Liver (tissue), 9 donors: Measurements from ENCODE around the gene ABCB6. TPM values are rescaled to one million over a fixed set of nuclear protein-coding genes. Genes with fewer than 3 reads are reported as not detected.

Experiments used
- DNase-seq: peaks from one replicate; pipeline ENCODE4 v3.0.0-alpha.2; 2017; ENCODE audit warnings: low spot score
- H3K27ac ChIP-seq, 2 donors: one replicate each; pipeline ENCODE4 v1.7.0; 2013; ENCODE audit warnings: inconsistent platforms in 2 of 2, low read length in 2 of 2, control low read depth in 1 of 2, low read depth in 1 of 2, mild to moderate bottlenecking in 1 of 2
- H3K27me3 ChIP-seq, 4 donors: one replicate each; pipeline versions ENCODE4 v1.6.1 to v1.7.0; 2013; ENCODE audit warnings: low read length in 3 of 4, inconsistent platforms in 1 of 4, mild to moderate bottlenecking in 1 of 4, moderate library complexity in 1 of 4; ENCODE audit not compliant: control insufficient read depth in 4 of 4, insufficient read depth in 4 of 4
- H3K36me3 ChIP-seq, 4 donors: one replicate each; pipeline versions ENCODE4 v1.6.1 to v1.7.0; 2013; ENCODE audit warnings: low read length in 3 of 4, mild to moderate bottlenecking in 3 of 4, low read depth in 1 of 4, moderate library complexity in 1 of 4; ENCODE audit not compliant: control insufficient read depth in 4 of 4, insufficient read depth in 3 of 4
- H3K4me1 ChIP-seq, 4 donors: one replicate each; pipeline versions ENCODE4 v1.6.1 to v1.7.0; 2013; ENCODE audit warnings: low read length in 3 of 4, mild to moderate bottlenecking in 3 of 4, moderate library complexity in 1 of 4; ENCODE audit not compliant: control insufficient read depth in 4 of 4, insufficient read depth in 4 of 4
- H3K4me3 ChIP-seq, 3 donors: one replicate each; pipeline versions ENCODE4 v1.6.1 to v1.7.0; 2013; ENCODE audit warnings: low read length in 3 of 3, control low read depth in 1 of 3, low read depth in 1 of 3, mild to moderate bottlenecking in 1 of 3
- H3K9ac ChIP-seq, 2 donors: one replicate each; pipeline ENCODE4 v1.7.0; 2013; ENCODE audit warnings: low read length in 2 of 2, mild to moderate bottlenecking in 2 of 2, moderate library complexity in 2 of 2, control low read depth in 1 of 2, low read depth in 1 of 2
- H3K9me3 ChIP-seq, 4 donors: one replicate each; pipeline versions ENCODE4 v1.6.1 to v1.7.0; 2013; ENCODE audit warnings: low read length in 3 of 4; ENCODE audit not compliant: control insufficient read depth in 4 of 4
- CTCF ChIP-seq: fragments of 150-350 bp; IDR thresholded peaks from 2 replicates; pipeline ENCODE4 v1.5.1; 2017; ENCODE audit warnings: improper control_type of control experiment, low read depth, low read length; ENCODE audit not compliant: missing input control
- EGR1 ChIP-seq, 2 donors: IDR thresholded peaks; 2 replicates each; pipeline ENCODE4 v1.6.1; 2016 to 2018; ENCODE audit warnings: antibody characterized with exemption in 2 of 2, low read depth in 2 of 2
- FOXA1 ChIP-seq: IDR thresholded peaks from 2 replicates; pipeline ENCODE4 v1.6.1; 2016; ENCODE audit warnings: antibody characterized with exemption
- GABPA ChIP-seq, 2 donors: IDR thresholded peaks in 1 of 2; conservative IDR thresholded peaks in 1 of 2; 2 replicates each; pipeline ENCODE4 v1.6.1; 2016; ENCODE audit warnings: antibody characterized with exemption in 2 of 2, mild to moderate bottlenecking in 1 of 2, moderate library complexity in 1 of 2
- HNF4A ChIP-seq, 2 donors: conservative IDR thresholded peaks; 2 replicates each; pipeline ENCODE4 v1.6.1; 2016; ENCODE audit warnings: antibody characterized with exemption in 2 of 2, mild to moderate bottlenecking in 2 of 2
- HNF4G ChIP-seq: IDR thresholded peaks from 2 replicates; pipeline ENCODE4 v1.6.1; 2016; ENCODE audit warnings: antibody characterized with exemption
- JUND ChIP-seq, 2 donors: IDR thresholded peaks; 2 replicates each; pipeline ENCODE4 v1.6.1; 2016; ENCODE audit warnings: antibody characterized with exemption in 2 of 2
- NR2F2 ChIP-seq: IDR thresholded peaks from 2 replicates; pipeline ENCODE4 v1.6.1; 2016; ENCODE audit warnings: antibody characterized with exemption
- RAD21 ChIP-seq, 2 donors: IDR thresholded peaks; 2 replicates each; pipeline ENCODE4 v1.6.1; 2016; ENCODE audit warnings: antibody characterized with exemption in 2 of 2, mild to moderate bottlenecking in 2 of 2
- RXRA ChIP-seq, 2 donors: IDR thresholded peaks; 2 replicates each; pipeline ENCODE4 v1.6.1; 2017 to 2018; ENCODE audit warnings: antibody characterized with exemption in 2 of 2, mild to moderate bottlenecking in 1 of 2
- SP1 ChIP-seq: IDR thresholded peaks from 2 replicates; pipeline ENCODE4 v1.6.1; 2018; ENCODE audit warnings: antibody characterized with exemption, mild to moderate bottlenecking
- TAF1 ChIP-seq: conservative IDR thresholded peaks from 2 replicates; pipeline ENCODE4 v1.6.1; 2016; ENCODE audit warnings: antibody characterized with exemption, mild to moderate bottlenecking
- YY1 ChIP-seq: IDR thresholded peaks from 2 replicates; pipeline ENCODE4 v1.6.1; 2016; ENCODE audit warnings: antibody characterized with exemption, mild to moderate bottlenecking
- WGBS: extraction: QIAGEN DNeasy Blood & Tissue Kit; methylation state at CpG from one replicate; pipeline ENCODE4 v1.1.7; 2013; 5-methylcytosine and 5-hydroxymethylcytosine counted together
- polyA plus RNA-seq, 2 donors: library from polyadenylated mRNA; stranded (reverse) in 1 of 2; unstranded in 1 of 2; fragments of 200-250 nt in 1 of 2; fragments of >200 nt in 1 of 2; fragmentation: Nextera tagmentation in 1 of 2; extraction: Ambion mirVana in 1 of 2; gene quantifications; one replicate each; pipeline versions ENCODE4 v1.2.1 to v1.2.3, GENCODE V29; 2013 to 2015
- total RNA-seq, 2 donors: library from RNA; depleted of rRNA; stranded (reverse); fragments of >200 nt; gene quantifications; one replicate each; pipeline ENCODE4 v1.2.3, GENCODE V29; 2014
- TF ChIP-seq, protein P1 (sequence below): IDR thresholded peaks from 2 replicates; pipeline ENCODE4 v1.6.1; 2016; ENCODE audit warnings: antibody characterized with exemption
- TF ChIP-seq, protein P2 (sequence below): IDR thresholded peaks from 2 replicates; pipeline ENCODE4 v1.6.1; 2016; ENCODE audit warnings: antibody characterized with exemption, mild to moderate bottlenecking
- TF ChIP-seq, protein P3 (sequence below): IDR thresholded peaks from 2 replicates; pipeline ENCODE4 v1.6.1; 2016; ENCODE audit warnings: antibody characterized with exemption
- TF ChIP-seq, protein P4 (sequence below): IDR thresholded peaks from 2 replicates; pipeline ENCODE4 v1.6.1; 2016; ENCODE audit warnings: antibody characterized with exemption
- donor health status: healthy.
- donor health status: healthy.
- donor health status: healthy.
- donor health status: healthy.
- donor health status: healthy.

ABCB6 gene
- total and polyA plus RNA-seq, 4 donors, result 19.0 to 96.1 (median 47.8) TPM

- H3K4me3 ChIP-seq, result peak within 1 kb of the TSS; percentile 70 to 95 (median 80)
- under 1% methylated on average over 46 of the region's 46 CpGs for WGBS
- H3K4me1 ChIP-seq, result peaks cover 11 to 63% (median 54%) of the 10 kb centered on the region in 4 donors
- peaks cover 0 to under 1% (median 0%) of the 10 kb centered on the region in 4 donors for H3K36me3 ChIP-seq
- DNase-seq, result peak; percentile 97
- no peaks in the 10 kb centered on the region for H3K27me3 ChIP-seq
- no peak for TF ChIP-seq TAF1
- TF ChIP-seq, protein P1, sequence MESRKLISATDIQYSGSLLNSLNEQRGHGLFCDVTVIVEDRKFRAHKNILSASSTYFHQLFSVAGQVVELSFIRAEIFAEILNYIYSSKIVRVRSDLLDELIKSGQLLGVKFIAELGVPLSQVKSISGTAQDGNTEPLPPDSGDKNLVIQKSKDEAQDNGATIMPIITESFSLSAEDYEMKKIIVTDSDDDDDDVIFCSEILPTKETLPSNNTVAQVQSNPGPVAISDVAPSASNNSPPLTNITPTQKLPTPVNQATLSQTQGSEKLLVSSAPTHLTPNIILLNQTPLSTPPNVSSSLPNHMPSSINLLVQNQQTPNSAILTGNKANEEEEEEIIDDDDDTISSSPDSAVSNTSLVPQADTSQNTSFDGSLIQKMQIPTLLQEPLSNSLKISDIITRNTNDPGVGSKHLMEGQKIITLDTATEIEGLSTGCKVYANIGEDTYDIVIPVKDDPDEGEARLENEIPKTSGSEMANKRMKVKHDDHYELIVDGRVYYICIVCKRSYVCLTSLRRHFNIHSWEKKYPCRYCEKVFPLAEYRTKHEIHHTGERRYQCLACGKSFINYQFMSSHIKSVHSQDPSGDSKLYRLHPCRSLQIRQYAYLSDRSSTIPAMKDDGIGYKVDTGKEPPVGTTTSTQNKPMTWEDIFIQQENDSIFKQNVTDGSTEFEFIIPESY, result peak; percentile 63
- peak in 1 of 2 donors; percentile 42 for TF ChIP-seq RAD21 (IDR thresholded peaks at IDR 0.05)
- peak; percentile 75 to 94 for TF ChIP-seq GABPA (IDR thresholded peaks at IDR 0.05 in 1 of 2, conservative IDR thresholded peaks at IDR 0.05 in 1 of 2)
- TF ChIP-seq, protein P2, sequence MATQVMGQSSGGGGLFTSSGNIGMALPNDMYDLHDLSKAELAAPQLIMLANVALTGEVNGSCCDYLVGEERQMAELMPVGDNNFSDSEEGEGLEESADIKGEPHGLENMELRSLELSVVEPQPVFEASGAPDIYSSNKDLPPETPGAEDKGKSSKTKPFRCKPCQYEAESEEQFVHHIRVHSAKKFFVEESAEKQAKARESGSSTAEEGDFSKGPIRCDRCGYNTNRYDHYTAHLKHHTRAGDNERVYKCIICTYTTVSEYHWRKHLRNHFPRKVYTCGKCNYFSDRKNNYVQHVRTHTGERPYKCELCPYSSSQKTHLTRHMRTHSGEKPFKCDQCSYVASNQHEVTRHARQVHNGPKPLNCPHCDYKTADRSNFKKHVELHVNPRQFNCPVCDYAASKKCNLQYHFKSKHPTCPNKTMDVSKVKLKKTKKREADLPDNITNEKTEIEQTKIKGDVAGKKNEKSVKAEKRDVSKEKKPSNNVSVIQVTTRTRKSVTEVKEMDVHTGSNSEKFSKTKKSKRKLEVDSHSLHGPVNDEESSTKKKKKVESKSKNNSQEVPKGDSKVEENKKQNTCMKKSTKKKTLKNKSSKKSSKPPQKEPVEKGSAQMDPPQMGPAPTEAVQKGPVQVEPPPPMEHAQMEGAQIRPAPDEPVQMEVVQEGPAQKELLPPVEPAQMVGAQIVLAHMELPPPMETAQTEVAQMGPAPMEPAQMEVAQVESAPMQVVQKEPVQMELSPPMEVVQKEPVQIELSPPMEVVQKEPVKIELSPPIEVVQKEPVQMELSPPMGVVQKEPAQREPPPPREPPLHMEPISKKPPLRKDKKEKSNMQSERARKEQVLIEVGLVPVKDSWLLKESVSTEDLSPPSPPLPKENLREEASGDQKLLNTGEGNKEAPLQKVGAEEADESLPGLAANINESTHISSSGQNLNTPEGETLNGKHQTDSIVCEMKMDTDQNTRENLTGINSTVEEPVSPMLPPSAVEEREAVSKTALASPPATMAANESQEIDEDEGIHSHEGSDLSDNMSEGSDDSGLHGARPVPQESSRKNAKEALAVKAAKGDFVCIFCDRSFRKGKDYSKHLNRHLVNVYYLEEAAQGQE, result peak; percentile 62
- TF ChIP-seq, protein P3, sequence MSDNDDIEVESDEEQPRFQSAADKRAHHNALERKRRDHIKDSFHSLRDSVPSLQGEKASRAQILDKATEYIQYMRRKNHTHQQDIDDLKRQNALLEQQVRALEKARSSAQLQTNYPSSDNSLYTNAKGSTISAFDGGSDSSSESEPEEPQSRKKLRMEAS, result peak; percentile 55
- TF ChIP-seq SP1, result no peak
- TF ChIP-seq NR2F2, result peak; percentile 33
- TF ChIP-seq RXRA (IDR thresholded peaks at IDR 0.05), result peak; percentile 50 to 68
- TF ChIP-seq FOXA1, result no peak
- peak; percentile 72 for TF ChIP-seq YY1
- peak in 1 of 2 donors; percentile 9 for TF ChIP-seq HNF4A (conservative IDR thresholded peaks at IDR 0.05)
- no peak for TF ChIP-seq JUND (IDR thresholded peaks at IDR 0.05)
- peak within 1 kb of the TSS; percentile 72 to 94 for H3K27ac ChIP-seq
- H3K9ac ChIP-seq, result peak within 1 kb of the TSS; percentile 76 to 97
- no peaks in the 10 kb centered on the region for H3K9me3 ChIP-seq
Observed at GRCh38 chr2:219245148-219245898, 26.6 kb upstream of the ABCB6 start, which contains the start of the genes GLB1L and STK16. Gene GLB1L (minus strand): TSS chr2:219245444. CDS start chr2:219243573, 1,871 bp downstream. Gene STK16 (plus strand): TSS chr2:219245479. CDS start chr2:219246000, 521 bp downstream.

DNA sequence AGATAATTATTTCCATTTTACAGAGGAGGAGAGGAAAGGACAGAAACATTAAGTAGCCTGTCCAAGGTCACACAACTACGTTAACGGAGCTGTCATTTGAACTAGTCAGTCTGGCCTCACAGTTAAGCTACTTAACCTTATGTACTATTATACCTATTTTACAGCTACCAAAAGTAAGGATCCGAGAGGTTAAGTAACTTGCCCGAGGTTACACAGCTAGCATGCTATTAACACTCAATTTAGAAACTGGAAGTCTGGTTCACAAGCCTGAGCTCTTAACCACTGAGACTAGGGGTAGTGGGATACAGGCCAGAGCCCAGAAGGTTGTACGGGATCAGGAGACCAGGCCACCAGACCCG lies 26.0 kb upstream of the ABCB6 start:
- Histone ChIP-seq H3K27me3 (no peaks in the 10 kb centered on the region), H3K9me3 (no peaks in the 10 kb centered on the region), H3K4me3 (peak overlapping the region; percentile 70 to 95 (median 80)), H3K4me1 (peaks cover 9 to 57% (median 48%) of the 10 kb centered on the region in 4 donors), H3K9ac (peak overlapping the region; percentile 2 to 97), H3K36me3 (peaks cover 0 to 2% (median 0%) of the 10 kb centered on the region in 4 donors), H3K27ac (peak overlapping the region; percentile 72 to 94)
- TF ChIP-seq HNF4A (conservative IDR thresholded peaks at IDR 0.05) (no peak), EGR1 (IDR thresholded peaks at IDR 0.05; ENCODE audit: low read depth in 2 of 2) (no peak), YY1 (no peak), NR2F2 (no peak), FOXA1 (no peak), RAD21 (IDR thresholded peaks at IDR 0.05) (no peak), HNF4G (no peak), RXRA (IDR thresholded peaks at IDR 0.05) (no peak), CTCF (no peak), SP1 (no peak), TAF1 (no peak)
- TF ChIP-seq, protein P4, sequence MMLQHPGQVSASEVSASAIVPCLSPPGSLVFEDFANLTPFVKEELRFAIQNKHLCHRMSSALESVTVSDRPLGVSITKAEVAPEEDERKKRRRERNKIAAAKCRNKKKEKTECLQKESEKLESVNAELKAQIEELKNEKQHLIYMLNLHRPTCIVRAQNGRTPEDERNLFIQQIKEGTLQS, result no peak
- 41% methylated on average over 6 of the region's 6 CpGs for whole genome bisulfite sequencing
- no peak for DNase-seq
